Activated CD4-positive, alpha-beta T cell treated with anti-CD3 and anti-CD28 coated beads for 24 hours (primary cell): Measurements from ENCODE around the gene WDR26.
"Not testable (repeated sequence)": the region's sequence is repeated elsewhere in the genome, so short reads cannot be mapped to it uniquely, and the experiment has no call there.

Experiments
- DNase-seq, 2 donors: peaks; one replicate each; pipeline ENCODE4 v3.0.0-alpha.2; 2020; ENCODE audit warnings: low read depth in 2 of 2

Gene WDR26

DNA sequence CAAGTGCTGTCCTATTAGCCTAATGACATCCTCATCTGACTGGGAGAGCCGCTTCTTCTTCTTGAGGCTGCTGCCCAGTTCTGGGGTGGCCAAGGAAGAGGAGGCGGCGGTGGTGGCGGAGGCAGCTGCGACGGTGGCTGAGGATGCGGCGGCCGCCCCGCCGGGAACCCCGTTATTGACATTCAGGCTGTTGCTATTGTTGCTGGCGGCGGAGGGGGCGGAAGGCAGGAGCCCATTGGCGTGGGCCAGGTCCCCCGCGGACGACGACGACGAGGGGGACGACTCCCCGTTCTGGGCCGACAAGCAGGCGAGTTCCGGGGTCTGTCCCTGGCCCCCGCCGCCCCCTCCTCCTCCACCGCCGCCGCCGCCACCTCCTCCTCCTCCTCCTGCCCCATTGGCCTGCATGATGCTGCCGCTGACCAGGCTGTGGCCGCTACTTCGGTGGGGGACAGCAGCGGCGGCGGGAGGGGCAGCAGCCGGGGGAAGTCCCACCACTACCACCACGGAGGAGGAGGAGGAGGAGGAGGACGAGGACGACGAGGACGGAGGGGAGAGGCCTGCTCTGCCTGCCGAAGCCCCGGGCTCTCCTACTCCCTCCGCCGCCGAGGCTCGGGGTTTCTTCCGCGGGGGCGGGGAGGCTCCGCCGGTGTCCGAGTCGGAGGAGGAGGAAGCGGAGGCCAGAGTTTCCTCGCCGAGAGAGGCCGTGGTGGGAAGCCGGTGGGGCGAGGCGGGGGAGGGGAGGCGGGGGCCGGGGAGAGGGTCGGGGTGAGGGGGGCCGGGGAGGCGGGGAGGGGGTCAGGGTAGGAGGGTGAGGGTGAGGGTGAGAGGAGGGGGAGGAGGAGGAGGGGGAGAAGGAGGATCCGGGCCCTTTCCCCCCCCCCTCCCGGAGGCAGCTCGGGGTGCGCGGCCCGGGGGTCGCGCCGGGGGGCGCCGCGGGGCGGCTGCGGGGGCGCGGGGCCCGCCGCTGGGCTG is 610 bp downstream of the WDR26 start:
- DNase-seq: no peak

- no peak for DNase-seq
Measured at GRCh38 chr1:224433041-224433691, 1.4 kb downstream of the WDR26 start.

- DNase-seq: no peak
Measured at GRCh38 chr1:224432672-224433040, 1.9 kb downstream of the WDR26 start.

DNA sequence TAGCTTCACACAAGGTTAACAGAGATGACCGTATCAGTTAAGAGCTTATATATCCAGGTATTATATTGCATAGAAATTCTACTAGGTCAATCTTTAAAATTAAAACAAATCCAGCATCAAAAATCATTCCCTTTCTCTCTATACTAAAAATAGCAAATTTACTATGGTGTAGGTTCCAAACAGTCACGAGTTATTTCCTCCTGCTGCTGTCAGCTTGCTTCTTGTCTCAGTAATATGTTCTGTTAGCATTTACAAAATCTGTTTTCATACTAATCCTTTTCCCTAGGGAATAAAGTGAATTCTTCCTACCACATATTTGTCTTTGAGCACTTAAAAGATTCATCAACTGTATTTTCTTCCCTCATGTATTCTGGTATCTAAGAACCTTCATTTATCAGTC is 2.5 kb downstream of the WDR26 start:
- DNase-seq: no peak

- no peak for DNase-seq
Measured at GRCh38 chr1:224431726-224432125, 2.9 kb downstream of the WDR26 start.

- no peak for DNase-seq
Measured at GRCh38 chr1:224430511-224431113, 4.0 kb downstream of the WDR26 start.

GRCh38 chr1:224429616-224430326 is 4.8 kb downstream of the WDR26 start:
- DNase-seq: no peak

- DNase-seq: not testable (repeated sequence)
Measured at GRCh38 chr1:224428713-224429112, 5.9 kb downstream of the WDR26 start.

DNA sequence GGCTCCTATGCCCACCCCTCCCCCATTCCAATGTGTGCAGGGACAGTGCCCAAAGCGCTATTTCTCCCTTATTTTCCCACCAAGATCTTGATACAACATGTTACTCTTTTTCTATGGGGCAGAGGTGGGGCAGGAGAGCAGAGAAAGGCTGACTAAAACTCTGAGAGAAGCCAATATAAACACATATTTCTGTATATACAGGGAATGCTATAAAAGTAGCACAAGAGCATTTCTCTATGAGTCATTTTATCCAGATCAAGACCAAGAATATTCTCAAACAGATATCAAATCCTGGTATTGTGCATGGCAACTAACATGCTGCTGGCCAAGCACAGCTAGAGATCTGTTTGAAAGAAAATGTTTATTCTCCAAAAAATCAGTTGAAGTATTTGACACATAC is 7.3 kb downstream of the WDR26 start:
- no peak for DNase-seq

GRCh38 chr1:224426869-224427268 is 7.7 kb downstream of the WDR26 start:
- DNase-seq: not testable (repeated sequence)

DNA sequence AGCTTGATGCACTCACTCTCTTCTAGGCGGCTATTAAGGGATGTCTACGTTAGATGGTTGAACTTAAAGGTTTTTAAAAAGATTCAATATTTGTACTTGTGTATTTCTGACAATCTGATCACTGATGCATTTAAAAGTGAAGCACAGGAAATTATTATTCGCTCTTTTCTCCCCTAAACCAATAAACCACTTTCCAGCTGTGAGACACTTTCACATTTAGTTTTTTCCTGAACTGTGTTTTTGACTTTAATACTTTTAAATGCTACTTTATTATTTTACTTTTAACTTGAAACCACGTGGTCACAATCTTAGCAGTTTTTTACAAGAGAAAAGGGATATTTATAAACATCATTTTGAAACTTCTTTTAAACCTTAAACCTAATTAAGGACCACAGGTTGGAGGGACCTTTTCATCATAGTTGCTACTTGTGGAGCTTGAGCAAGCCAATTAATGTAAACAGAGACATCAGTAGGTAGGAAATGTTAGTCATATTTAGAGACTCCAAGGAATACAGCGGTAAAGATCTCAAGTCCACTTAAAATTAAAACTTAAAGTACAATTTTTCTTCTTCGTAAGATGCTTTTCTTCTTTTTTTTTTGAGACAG is 9.2 kb downstream of the WDR26 start:
- DNase-seq: no peak

GRCh38 chr1:224420106-224420505 is 14.5 kb downstream of the WDR26 start:
- no peak for DNase-seq

DNA sequence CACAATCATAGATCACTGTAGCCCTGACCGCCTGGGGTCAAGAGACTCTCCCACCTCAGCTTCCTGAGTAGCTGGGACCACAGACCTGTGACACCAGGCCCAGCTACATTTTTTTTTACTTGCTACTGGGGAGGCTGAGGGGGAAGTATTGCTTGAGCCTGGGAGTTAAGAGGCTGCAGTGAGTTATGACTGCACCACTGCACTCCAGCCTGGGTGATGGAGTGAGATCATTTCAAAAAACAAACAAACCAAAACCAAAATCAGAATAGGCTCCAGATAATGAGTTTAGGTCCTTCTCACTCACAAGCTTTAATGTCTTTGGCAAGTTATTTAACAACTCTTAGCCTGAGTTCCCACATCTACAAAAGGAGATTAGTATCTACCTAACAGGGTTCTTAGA is 22.8 kb downstream of the WDR26 start:
- no peak for DNase-seq

GRCh38 chr1:224408294-224408590 is 26.4 kb downstream of the WDR26 start:
- no peak for DNase-seq

DNA sequence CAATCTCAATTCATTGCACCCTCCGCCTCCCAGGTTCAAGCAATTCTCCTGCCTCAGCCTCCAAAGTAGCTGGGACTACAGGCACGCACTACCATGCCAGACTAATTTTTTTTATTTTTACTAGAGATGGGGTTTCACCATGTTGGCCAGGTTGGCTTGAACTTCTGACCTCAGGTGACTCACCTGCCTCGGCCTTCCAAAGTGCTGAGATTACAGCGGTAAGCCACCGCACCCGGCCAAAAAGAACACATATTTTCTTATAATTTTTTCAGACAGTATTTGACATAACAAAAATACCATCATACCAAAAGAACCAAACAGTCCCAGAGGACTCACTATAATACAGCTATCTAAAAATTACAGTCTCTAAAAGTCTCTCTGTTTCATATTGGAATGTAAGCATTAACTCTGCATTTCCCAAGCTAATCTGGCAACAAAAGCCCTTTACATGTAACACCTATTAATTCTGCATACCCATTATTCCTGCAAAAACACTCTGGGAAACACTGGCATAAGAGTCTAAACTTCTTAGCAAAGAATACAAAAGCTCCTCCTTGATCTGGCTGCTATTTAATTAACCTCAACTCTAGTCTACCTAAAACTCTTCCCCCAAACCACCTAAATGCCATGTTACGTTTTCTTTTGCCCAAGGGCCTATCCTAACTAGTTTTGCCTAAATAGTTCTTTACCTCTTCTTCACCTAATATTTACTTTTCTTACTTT is 26.9 kb downstream of the WDR26 start:
- DNase-seq: no peak

DNA sequence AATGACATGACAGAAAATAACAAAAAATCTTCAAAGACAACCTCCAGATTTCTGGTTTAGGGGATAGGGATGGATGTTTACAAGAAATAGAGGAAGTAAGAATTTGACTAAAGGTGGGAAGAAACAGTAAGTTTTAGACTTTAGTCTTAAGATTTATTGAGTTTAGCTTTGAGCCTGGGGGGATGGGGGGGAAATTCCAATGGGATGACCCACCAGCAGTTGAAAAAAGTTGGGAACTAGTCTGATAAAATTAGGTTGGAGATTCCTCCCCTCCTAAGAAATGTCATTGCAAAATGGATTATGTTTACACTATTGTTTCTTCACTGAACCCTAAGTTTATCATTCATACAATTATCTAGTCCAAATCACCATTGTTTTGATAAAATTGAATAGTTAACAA is 28.4 kb downstream of the WDR26 start:
- no peak for DNase-seq

DNA sequence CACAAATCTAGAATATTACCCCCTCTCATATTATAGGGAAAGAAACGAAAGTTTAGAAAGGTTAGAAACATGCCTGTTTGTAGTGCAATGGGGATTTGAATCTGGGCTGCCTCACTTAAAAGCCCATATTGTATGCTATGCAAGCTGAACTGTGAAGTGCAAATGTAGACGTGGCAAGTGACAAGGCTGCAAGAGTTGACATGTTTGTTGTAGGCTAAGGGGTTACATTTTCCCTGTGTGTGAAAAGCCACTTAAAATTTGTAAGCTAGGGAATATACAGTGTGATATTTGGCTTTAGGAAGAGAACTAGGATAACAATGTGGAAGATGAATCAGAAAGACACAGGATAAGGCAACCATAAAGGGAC is 29.0 kb downstream of the WDR26 start:
- DNase-seq: no peak

- DNase-seq: no peak
Measured at GRCh38 chr1:224404916-224405603, 29.5 kb downstream of the WDR26 start.

DNA sequence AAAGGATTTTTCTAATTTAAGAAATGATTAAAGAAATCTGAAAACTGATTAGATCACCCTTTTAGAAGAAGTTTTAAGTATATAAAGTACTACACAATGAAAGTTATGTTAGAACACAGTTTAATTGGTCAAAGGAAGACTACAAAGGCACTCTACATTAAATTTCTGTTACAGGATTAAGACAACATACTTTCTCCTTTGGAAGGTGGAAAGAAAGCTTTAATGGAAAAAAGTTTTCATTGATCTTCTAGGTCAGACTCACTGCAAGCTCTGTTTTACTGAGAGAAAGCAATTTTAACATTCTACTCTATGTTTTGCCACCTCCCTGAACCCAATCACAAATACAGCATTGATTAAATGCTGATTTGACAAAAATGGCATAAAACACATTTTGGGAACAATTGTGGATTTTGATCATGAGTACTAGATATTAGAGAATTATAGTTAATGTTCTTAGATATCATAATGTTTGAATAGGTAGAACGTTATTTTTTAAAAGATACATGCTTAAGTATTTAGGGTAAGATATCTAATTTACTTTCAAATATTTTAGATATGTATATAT is 32.0 kb downstream of the WDR26 start:
- no peak for DNase-seq

- no peak for DNase-seq
Measured at GRCh38 chr1:224399887-224400286, 34.7 kb downstream of the WDR26 start.
